ENCODE measurements around the gene CMC4.

GRCh38 chrX:155035688-155036087, 35.2 kb downstream of the CMC4 start:
- no peak for TF ChIP-seq CTCF (IDR thresholded peaks at IDR 0.05)
- no peak for TF ChIP-seq ZFX (IDR thresholded peaks at IDR 0.05; ENCODE audit: borderline replicate concordance)
